NOMO-1 treated with DMSO at 0.1 percent for 48 hours (cell line): ENCODE results near the gene SLC22A31.
A peak's percentile ranks its signal among the peaks of the same experiment; 100 is the strongest.
"Not testable (repeated sequence)": the region's sequence is repeated elsewhere in the genome, so short reads cannot be mapped to it uniquely, and the experiment has no call there.

Experiments used
- DNase-seq: peaks from one replicate; lab custom pipeline; 2025; ENCODE audit not compliant: unreplicated experiment; lab: John Stamatoyannopoulos, UW

SLC22A31 gene

GRCh38 chr16:89167425-89167941 is 32.9 kb downstream of the SLC22A31 start:
- DNase-seq: peak; percentile 76

- no peak for DNase-seq
These were observed 33.5 kb downstream of the SLC22A31 start for GRCh38 chr16:89166696-89167424.

GRCh38 chr16:89165681-89165979 is 34.7 kb downstream of the SLC22A31 start:
- not testable (repeated sequence) for DNase-seq

- no peak for DNase-seq
These were observed 35.3 kb downstream of the SLC22A31 start for GRCh38 chr16:89164847-89165680.

- no peak for DNase-seq
These were observed 35.9 kb downstream of the SLC22A31 start for GRCh38 chr16:89164436-89164835.

- no peak for DNase-seq
These were observed 37.0 kb downstream of the SLC22A31 start for GRCh38 chr16:89163297-89163696.

- no peak for DNase-seq
These were observed 38.3 kb downstream of the SLC22A31 start for GRCh38 chr16:89161763-89162713.

GRCh38 chr16:89160977-89161701 is 39.2 kb downstream of the SLC22A31 start:
- DNase-seq: no peak

GRCh38 chr16:89159850-89160354 is 40.4 kb downstream of the SLC22A31 start:
- no peak for DNase-seq

GRCh38 chr16:89159066-89159849 is 41.1 kb downstream of the SLC22A31 start:
- no peak for DNase-seq

GRCh38 chr16:89157778-89158177 is 42.6 kb downstream of the SLC22A31 start:
- no peak for DNase-seq

GRCh38 chr16:89156740-89157645 is 43.3 kb downstream of the SLC22A31 start:
- DNase-seq: no peak

- peak; percentile 2 for DNase-seq
These were observed 44.2 kb downstream of the SLC22A31 start for GRCh38 chr16:89155851-89156739.

- DNase-seq: no peak
These were observed 45.1 kb downstream of the SLC22A31 start for GRCh38 chr16:89155184-89155679.

- DNase-seq: no peak
These were observed 45.8 kb downstream of the SLC22A31 start for GRCh38 chr16:89154390-89155183.

- no peak for DNase-seq
These were observed 46.5 kb downstream of the SLC22A31 start for GRCh38 chr16:89153848-89154271.
